Ovary (tissue), 3 donors: Measurements from ENCODE around the gene RAC2.

Experiments used
- CTCF ChIP-seq, 3 donors: fragments of 450-650 bp in 2 of 3; fragments of 200-600 bp in 1 of 3; IDR thresholded peaks; one replicate each; pipeline versions ENCODE4 v1.5.1 to v1.8.0; 2016 to 2022; ENCODE audit warnings: antibody characterized with exemption in 3 of 3, mild to moderate bottlenecking in 1 of 3
- EP300 ChIP-seq: sonication (generic); formaldehyde crosslinking; IDR thresholded peaks from one replicate; pipeline ENCODE4 v1.6.1; 2017; ENCODE audit warnings: antibody characterized with exemption
- POLR2A ChIP-seq: fragments of 450-650 bp; IDR thresholded peaks from one replicate; pipeline ENCODE4 v1.6.1; 2017; ENCODE audit warnings: antibody characterized with exemption, mild to moderate bottlenecking, moderate library complexity
- donor health status: DM: no; HTN: no; CAD: no.

- TF ChIP-seq EP300 = no peak
- TF ChIP-seq CTCF (IDR thresholded peaks at IDR 0.05) = no peak
- no peak for TF ChIP-seq POLR2A
Measured at GRCh38 chr22:37223965-37224551, 20.0 kb downstream of the RAC2 start.
